GM10266 (cell line): ENCODE results near the gene NLRP1.

ENCODE experiments used
- DNase-seq: peaks from one replicate; pipeline ENCODE4 v3.0.0; 2012; ENCODE audit errors: extremely low spot score
- CTCF ChIP-seq: IDR thresholded peaks from 2 replicates; pipeline ENCODE4 v1.5.1; 2012; ENCODE audit warnings: mild to moderate bottlenecking, low read depth; ENCODE audit not compliant: control insufficient read depth, insufficient read depth; ENCODE audit errors: missing control alignments

The NLRP1 gene

GRCh38 chr17:5555254-5555653 is 29.1 kb downstream of the NLRP1 start:
- DNase-seq = no peak
- no peak for TF ChIP-seq CTCF

- TF ChIP-seq CTCF = no peak
- DNase-seq = no peak
Observed at GRCh38 chr17:5553479-5553878, 30.8 kb downstream of the NLRP1 start.

GRCh38 chr17:5552841-5553240 is 31.5 kb downstream of the NLRP1 start:
- DNase-seq = no peak
- no peak for TF ChIP-seq CTCF

GRCh38 chr17:5545051-5545987 is 39.0 kb downstream of the NLRP1 start:
- TF ChIP-seq CTCF = no peak
- DNase-seq = no peak

- DNase-seq = no peak
- no peak for TF ChIP-seq CTCF
Observed at GRCh38 chr17:5544115-5544514, 40.2 kb downstream of the NLRP1 start.

GRCh38 chr17:5541610-5542202 is 42.6 kb downstream of the NLRP1 start:
- no peak for DNase-seq
- no peak for TF ChIP-seq CTCF

GRCh38 chr17:5540321-5540720 is 44.0 kb downstream of the NLRP1 start:
- TF ChIP-seq CTCF = no peak
- DNase-seq = no peak
